Omental fat pad (tissue), 4 donors: ENCODE measurements around the gene AKR1C1. TPM values are rescaled to one million over a fixed set of nuclear protein-coding genes. Genes with fewer than 3 reads are reported as not detected.
A peak's percentile ranks its signal among the peaks of the same experiment; 100 is the strongest.
"Not testable (repeated sequence)": the region's sequence is repeated elsewhere in the genome, so short reads cannot be mapped to it uniquely, and the experiment has no call there.

Experiments
- ATAC-seq: fragments of 150-250 bp; one replicate; pipeline ENCODE4 v1.9.1; 2016; ENCODE audit warnings: mild to moderate bottlenecking, moderate library complexity; ENCODE audit not compliant: low FRiP score
- DNase-seq: peaks from one replicate; pipeline ENCODE4 v3.0.0-alpha.2; 2019; ENCODE audit warnings: low spot score
- total RNA-seq, 4 donors: library from RNA; depleted of rRNA; stranded (reverse); fragments of >200 nt; gene quantifications; one replicate each; pipeline ENCODE4 v1.1.0, GENCODE V29; 2016
- TF ChIP-seq, protein P1 (sequence below), 3 donors: fragments of 450-650 bp; IDR thresholded peaks; one replicate each; pipeline ENCODE4 v1.5.1; 2016 to 2017; ENCODE audit warnings: antibody characterized with exemption in 3 of 3, mild to moderate bottlenecking in 3 of 3, moderate library complexity in 2 of 3

Gene AKR1C1
- total RNA-seq, 4 donors from 2014 or later, result 107 to 237 (median 129) TPM

DNA sequence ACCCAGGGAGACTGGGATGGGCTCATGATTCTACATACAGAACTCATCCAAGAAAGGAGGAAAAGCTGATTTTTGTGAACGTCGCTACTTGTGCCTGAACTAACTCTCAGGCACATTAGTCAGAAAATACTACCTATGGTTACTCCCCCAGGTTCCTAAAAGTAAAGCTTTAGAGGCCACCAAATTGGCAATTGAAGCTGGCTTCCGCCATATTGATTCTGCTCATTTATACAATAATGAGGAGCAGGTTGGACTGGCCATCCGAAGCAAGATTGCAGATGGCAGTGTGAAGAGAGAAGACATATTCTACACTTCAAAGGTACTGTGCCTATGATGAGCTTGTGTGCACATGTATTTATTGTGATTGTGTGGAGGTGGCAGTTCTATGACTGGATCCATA, 2.5 kb downstream of the AKR1C1 start:
- DNase-seq, ATAC-seq: not testable (repeated sequence)

DNA sequence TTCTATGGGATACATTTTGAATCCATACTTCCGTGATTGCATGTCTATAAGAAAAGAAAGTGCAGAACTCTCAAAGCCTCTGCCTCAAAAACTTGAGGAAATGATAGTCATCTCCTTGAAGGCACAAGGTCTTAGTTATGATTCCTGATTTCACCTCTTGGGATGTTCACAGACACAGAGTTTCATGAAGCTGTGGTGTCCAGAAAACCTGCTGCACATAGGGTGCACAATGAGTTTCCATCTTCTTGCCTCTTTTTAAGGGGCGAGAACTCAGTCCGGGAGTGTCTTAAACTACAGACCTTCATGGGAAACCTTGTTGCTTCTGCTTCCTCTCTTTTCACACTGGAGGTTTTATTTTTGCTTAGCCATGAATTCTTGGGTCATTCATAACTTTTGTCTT, 4.0 kb downstream of the AKR1C1 start:
- not testable (repeated sequence) for ATAC-seq

DNA sequence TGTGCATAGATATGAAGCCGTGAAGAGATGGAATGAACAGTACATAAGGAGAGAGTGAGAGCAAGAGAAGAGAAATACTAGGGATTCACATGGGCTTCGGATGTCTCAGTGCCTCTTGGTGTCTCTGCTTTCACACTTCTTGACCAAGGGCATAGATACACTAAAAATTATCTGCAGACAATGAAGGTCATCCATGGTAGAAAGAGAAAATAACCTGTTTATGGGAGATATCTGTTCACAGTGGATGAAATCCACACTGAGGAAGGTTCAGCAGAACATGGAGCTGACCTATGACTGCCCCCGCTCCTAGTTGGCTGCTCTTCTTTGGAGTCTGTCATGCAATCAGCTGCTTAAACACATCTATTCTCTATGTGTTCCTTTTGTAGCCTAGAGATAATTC, 6.1 kb downstream of the AKR1C1 start:
- ATAC-seq, DNase-seq: not testable (repeated sequence)

More for the DNA sequence above, 4.0 kb downstream of the AKR1C1 start:
- DNase-seq, result not testable (repeated sequence)

DNA sequence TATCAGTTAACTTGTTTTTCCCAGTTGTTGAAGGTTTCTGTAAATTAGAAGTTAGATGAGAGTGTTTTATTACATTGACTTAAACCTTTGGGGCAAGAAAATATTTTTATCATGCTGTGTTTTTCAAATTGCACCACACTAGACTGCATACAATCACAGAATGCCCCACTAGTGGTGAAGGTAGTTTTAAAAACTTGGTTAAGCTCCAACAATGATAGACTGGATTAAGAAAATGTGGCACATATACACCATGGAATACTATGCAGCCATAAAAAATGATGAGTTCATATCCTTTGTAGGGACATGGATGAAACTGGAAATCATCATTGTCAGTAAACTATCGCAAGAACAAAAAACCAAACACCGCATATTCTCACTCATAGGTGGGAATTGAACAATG, 7.1 kb downstream of the AKR1C1 start:
- ATAC-seq, DNase-seq: not testable (repeated sequence)

DNA sequence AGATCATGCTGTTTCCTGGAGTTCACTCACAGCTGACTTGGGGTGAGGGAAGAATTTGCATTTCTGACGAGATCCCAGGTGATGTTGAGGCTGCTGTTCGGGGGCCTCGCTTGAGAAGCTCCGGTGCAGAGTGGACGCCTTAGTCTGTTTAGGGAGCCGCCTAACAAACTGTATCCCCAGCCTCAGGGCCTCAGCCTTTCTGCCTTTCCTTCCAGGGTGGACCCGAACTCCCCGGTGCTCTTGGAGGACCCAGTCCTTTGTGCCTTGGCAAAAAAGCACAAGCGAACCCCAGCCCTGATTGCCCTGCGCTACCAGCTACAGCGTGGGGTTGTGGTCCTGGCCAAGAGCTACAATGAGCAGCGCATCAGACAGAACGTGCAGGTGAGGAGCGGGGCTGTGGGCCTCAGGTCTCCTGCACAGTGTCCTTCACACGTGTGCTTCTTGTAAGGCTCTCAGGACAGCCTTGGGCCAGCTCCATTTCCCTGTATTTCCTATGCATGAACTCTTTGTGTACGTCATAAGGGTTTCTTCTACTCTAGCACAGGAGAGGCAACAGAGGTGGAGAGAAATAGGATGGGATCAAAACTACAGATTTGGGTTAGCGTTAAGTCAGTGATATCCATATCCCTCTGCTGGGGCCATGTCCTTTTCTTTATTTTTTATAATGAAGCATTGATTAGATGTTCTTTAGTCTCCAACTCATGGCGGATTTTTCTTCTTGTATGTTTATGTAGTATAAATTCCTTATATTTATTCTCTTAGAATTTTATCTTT, 9.3 kb downstream of the AKR1C1 start:
- not testable (repeated sequence) for ATAC-seq, DNase-seq

DNA sequence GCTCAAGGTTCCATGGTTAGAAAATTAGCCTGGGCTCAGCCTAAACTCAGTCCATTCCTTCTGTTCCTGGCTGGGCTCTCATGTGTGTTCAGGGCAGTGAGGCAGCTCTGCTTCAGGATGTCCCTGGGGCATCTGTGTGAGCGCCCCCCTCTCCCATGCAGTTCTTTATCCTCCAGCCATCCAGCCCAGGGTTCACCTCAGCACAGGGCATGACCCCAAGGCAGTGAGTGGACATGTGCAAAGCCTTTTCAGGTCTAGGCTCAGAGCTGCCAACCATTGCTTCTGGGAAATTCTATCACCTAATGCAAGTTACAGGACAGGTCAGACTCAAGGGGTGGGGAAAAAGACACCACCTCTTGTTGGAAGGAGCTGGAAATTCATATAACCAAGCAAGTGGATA, 10.1 kb downstream of the AKR1C1 start:
- not testable (repeated sequence) for DNase-seq, ATAC-seq

DNA sequence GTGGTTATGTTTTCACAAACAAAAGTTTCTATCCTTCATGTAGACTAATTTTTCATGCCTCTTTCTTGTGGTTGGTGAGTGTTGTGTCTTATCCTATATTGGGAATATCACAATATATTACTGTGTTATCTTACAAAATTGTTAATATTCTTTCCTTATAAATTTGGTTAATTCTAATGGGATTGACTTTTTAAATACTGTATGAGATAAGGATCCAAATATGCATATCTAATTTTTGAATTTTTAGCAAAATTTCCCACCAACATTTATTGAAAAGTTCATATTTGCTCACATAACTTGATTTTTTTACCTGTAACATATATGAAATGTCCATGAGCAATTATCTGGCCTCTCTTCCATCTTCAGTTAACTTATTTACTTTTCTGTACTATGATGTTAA, 11.2 kb downstream of the AKR1C1 start:
- not testable (repeated sequence) for ATAC-seq

DNA sequence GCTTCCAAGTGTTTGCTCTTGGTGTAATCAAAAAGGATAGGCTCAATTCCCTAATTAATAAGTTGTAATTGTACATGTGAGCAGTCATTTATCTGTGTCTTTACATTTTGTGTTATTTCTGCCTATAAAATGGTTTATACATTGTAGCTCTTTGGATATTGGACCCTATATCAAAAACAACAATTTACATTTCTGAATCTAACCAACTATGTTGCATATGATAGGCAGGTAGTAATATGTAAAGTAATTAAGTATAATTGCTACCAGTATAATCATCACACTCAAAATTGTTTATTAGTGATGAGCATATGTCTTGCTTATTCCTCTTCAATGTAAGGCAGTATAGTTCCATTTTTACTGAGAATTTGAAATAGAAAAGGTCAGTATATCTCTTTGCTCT, 13.8 kb downstream of the AKR1C1 start:
- TF ChIP-seq, protein P1, sequence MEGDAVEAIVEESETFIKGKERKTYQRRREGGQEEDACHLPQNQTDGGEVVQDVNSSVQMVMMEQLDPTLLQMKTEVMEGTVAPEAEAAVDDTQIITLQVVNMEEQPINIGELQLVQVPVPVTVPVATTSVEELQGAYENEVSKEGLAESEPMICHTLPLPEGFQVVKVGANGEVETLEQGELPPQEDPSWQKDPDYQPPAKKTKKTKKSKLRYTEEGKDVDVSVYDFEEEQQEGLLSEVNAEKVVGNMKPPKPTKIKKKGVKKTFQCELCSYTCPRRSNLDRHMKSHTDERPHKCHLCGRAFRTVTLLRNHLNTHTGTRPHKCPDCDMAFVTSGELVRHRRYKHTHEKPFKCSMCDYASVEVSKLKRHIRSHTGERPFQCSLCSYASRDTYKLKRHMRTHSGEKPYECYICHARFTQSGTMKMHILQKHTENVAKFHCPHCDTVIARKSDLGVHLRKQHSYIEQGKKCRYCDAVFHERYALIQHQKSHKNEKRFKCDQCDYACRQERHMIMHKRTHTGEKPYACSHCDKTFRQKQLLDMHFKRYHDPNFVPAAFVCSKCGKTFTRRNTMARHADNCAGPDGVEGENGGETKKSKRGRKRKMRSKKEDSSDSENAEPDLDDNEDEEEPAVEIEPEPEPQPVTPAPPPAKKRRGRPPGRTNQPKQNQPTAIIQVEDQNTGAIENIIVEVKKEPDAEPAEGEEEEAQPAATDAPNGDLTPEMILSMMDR (IDR thresholded peaks at IDR 0.05), result no peak
- DNase-seq, result no peak
- no peak for ATAC-seq

More for the DNA sequence above, 11.2 kb downstream of the AKR1C1 start:
- DNase-seq, result not testable (repeated sequence)

DNA sequence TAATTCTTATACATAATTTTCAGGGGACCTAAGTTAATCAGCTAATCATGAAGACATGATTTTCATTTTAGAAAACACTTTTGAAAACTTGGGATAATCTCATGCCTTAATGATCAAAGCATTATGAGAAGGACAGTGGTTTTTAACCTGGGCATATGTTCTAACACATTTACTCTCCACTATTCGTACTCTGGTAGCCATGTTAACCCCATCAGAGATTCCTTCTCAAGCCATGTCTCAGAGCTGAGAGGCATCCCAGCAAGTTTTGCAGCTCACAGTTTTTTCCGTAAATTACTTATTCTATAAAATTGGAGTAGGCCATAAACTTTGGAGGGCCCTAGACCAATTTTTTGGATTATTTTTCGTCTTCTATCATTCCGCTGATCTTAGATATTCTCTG, 15.7 kb downstream of the AKR1C1 start:
- no peak for ATAC-seq
- no peak for DNase-seq
- TF ChIP-seq, protein P1 (IDR thresholded peaks at IDR 0.05), result no peak

DNA sequence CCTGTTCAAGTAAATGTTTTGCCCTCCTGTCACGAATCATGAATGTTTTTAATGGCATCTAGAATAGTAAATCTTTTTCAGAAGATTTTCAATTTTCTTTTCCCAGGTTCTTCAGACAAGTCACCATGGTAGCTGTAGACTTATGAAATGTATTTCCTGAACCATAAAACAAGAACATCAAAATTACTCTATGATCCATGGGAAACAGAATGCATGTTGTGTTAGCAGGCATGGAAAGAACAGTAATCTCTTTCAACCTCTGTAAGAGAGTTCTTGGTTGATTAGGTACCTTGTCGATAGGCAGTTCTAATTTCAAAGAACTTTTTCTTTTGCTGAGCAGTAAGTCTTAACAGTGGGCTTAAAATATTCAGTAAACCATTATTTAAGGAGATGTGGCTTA, 17.6 kb downstream of the AKR1C1 start:
- ATAC-seq (no peak), DNase-seq (no peak)
- TF ChIP-seq, protein P1 (IDR thresholded peaks at IDR 0.05), result no peak

DNA sequence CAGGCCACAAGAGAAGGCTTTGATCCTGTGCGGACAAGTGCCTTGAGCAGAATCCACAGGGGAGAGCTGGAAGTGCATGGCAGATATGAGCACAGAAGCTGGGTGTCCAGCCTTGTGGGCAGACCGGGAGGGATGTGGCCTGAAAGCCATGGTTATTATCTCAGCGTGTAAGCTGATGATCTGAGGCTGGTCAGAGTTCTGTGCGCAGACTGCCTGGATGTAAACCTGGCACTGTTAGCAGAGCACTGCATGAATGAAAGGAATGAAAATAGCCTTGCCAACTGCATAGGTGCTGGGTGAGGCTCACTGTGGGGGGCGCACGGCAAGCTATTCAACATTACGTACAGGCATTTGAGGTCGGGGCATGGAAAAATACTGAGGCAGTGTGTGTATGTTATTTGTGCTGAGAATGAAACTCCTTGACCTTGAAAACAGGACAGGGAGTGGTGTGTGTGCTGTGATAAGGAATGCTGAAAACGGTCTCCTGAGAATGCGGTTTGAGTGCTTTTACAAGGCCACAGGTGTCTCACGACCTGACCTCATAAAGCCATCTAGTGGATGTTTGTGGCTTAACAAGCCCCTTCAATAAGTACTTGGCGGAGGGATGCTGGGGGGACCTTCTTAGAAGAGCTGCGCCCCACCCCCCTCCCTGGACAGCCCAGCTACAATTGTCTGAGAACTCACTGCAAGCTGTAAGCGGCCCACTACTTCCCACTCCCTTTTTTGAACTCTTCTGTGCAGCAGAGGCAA, 18.7 kb downstream of the AKR1C1 start:
- ATAC-seq (peak; percentile 52), DNase-seq (no peak)
- TF ChIP-seq, protein P1 (IDR thresholded peaks at IDR 0.05), result no peak
